Mesenchymal stem cell (in vitro differentiated cells and primary cell): ENCODE measurements around the gene DYSF.
A peak's percentile ranks its signal among the peaks of the same experiment; 100 is the strongest.

Source experiments
- DNase-seq: peaks from one replicate; pipeline ENCODE4 v3.0.0-alpha.2; 2013
- H2AFZ ChIP-seq: one replicate; pipeline ENCODE4 v1.6.1; 2013; ENCODE audit warnings: low read depth, mild to moderate bottlenecking, control low read depth, inconsistent platforms, low read length, moderate library complexity
- H2AK5ac ChIP-seq: 2 replicates; pipeline ENCODE4 v1.6.1; 2013; ENCODE audit warnings: low read length, moderate library complexity, mild to moderate bottlenecking, inconsistent platforms; ENCODE audit not compliant: severe bottlenecking
- H2BK120ac ChIP-seq: one replicate; pipeline ENCODE4 v1.6.1; 2013; ENCODE audit warnings: low read depth, mild to moderate bottlenecking, inconsistent platforms, low read length, moderate library complexity
- H2BK12ac ChIP-seq, 2 experiments: one replicate each; pipeline ENCODE4 v1.6.1; 2013; ENCODE audit warnings: inconsistent platforms in 2 of 2, low read length in 2 of 2, mild to moderate bottlenecking in 2 of 2, moderate library complexity in 2 of 2, control low read depth in 1 of 2
- H2BK15ac ChIP-seq: one replicate; pipeline ENCODE4 v1.6.1; 2013; ENCODE audit warnings: mild to moderate bottlenecking, low read depth, inconsistent platforms; ENCODE audit not compliant: poor library complexity, severe bottlenecking
- H2BK5ac ChIP-seq: 2 replicates; pipeline ENCODE4 v1.6.1; 2013; ENCODE audit warnings: low read depth, mild to moderate bottlenecking, low read length, control low read depth, inconsistent platforms; ENCODE audit not compliant: poor library complexity, severe bottlenecking
- H3K14ac ChIP-seq, 2 experiments: one replicate each; pipeline ENCODE4 v1.6.1; 2013; ENCODE audit warnings: inconsistent platforms in 2 of 2, low read length in 2 of 2, control low read depth in 1 of 2, mild to moderate bottlenecking in 1 of 2, moderate library complexity in 1 of 2
- H3K18ac ChIP-seq, 2 experiments: one replicate each; pipeline ENCODE4 v1.6.1; 2013; ENCODE audit warnings: inconsistent platforms in 2 of 2, low read length in 2 of 2, control low read depth in 1 of 2, low read depth in 1 of 2, mild to moderate bottlenecking in 1 of 2
- H3K23ac ChIP-seq, 2 experiments: one replicate each; pipeline ENCODE4 v1.6.1; 2013; ENCODE audit warnings: inconsistent platforms in 2 of 2, low read length in 2 of 2, mild to moderate bottlenecking in 2 of 2, moderate library complexity in 2 of 2, control low read depth in 1 of 2
- H3K27ac ChIP-seq: 2 replicates; pipeline ENCODE4 v1.5.1; 2013; ENCODE audit warnings: mild to moderate bottlenecking, moderate library complexity, low read length, control low read depth, inconsistent platforms; ENCODE audit not compliant: poor library complexity, severe bottlenecking
- H3K27me3 ChIP-seq, 2 experiments: 2 replicates each; pipeline versions ENCODE4 v1.6.1 to v1.7.0; 2013; ENCODE audit warnings: low read length in 2 of 2, mild to moderate bottlenecking in 2 of 2, moderate library complexity in 2 of 2, control low read depth in 1 of 2, inconsistent platforms in 1 of 2; ENCODE audit not compliant: control insufficient read depth in 1 of 2, insufficient read depth in 1 of 2
- H3K36me3 ChIP-seq, 2 experiments: 2 replicates each; pipeline versions ENCODE4 v1.6.1 to v1.7.0; 2013; ENCODE audit warnings: low read length in 2 of 2, control low read depth in 1 of 2, inconsistent platforms in 1 of 2, low read depth in 1 of 2, mild to moderate bottlenecking in 1 of 2; ENCODE audit not compliant: insufficient read depth in 2 of 2, control insufficient read depth in 1 of 2
- H3K4ac ChIP-seq, 2 experiments: one replicate each; pipeline ENCODE4 v1.6.1; 2013; ENCODE audit warnings: inconsistent platforms in 2 of 2, low read length in 2 of 2, mild to moderate bottlenecking in 2 of 2, moderate library complexity in 2 of 2, control low read depth in 1 of 2, low read depth in 1 of 2
- H3K4me1 ChIP-seq: 2 replicates; pipeline ENCODE4 v1.6.1; 2013; ENCODE audit warnings: low read depth, low read length, control low read depth; ENCODE audit not compliant: control insufficient read depth, insufficient read depth
- H3K4me2 ChIP-seq: 2 replicates; pipeline ENCODE4 v1.6.1; 2013; ENCODE audit warnings: low read length, mild to moderate bottlenecking, inconsistent platforms; ENCODE audit not compliant: poor library complexity, severe bottlenecking
- H3K4me3 ChIP-seq, 2 experiments: 2 replicates each; pipeline versions ENCODE4 v1.5.1 to v1.7.0; 2013; ENCODE audit warnings: low read length in 2 of 2, mild to moderate bottlenecking in 2 of 2, control low read depth in 1 of 2, low read depth in 1 of 2; ENCODE audit not compliant: insufficient read depth in 1 of 2
- H3K79me1 ChIP-seq: replicated peaks from 2 replicates; pipeline ENCODE4 v1.6.1; 2013; ENCODE audit warnings: mild to moderate bottlenecking, control low read depth, low read length, inconsistent platforms; ENCODE audit not compliant: poor library complexity, severe bottlenecking
- H3K9ac ChIP-seq: 2 replicates; pipeline ENCODE4 v1.7.0; 2013; ENCODE audit warnings: mild to moderate bottlenecking, low read length, moderate library complexity
- H3K9me3 ChIP-seq: 2 replicates; pipeline ENCODE4 v1.7.0; 2013; ENCODE audit warnings: mild to moderate bottlenecking, low read length; ENCODE audit not compliant: control insufficient read depth
- H4K8ac ChIP-seq: one replicate; pipeline ENCODE4 v1.6.1; 2013; ENCODE audit warnings: inconsistent platforms, mild to moderate bottlenecking, low read length, moderate library complexity
- H4K91ac ChIP-seq: one replicate; pipeline ENCODE4 v1.6.1; 2013; ENCODE audit warnings: mild to moderate bottlenecking, low read length, inconsistent platforms
- WGBS: methylation state at CpG from one replicate; pipeline ENCODE4 v1.1.7; 2013; ENCODE audit warnings: mixed read lengths; 5-methylcytosine and 5-hydroxymethylcytosine counted together

DYSF gene

GRCh38 chr2:71608034-71608433 lies 154.7 kb downstream of the DYSF start:
- Histone ChIP-seq H4K91ac (no peak overlapping the region), H2BK12ac (no peak overlapping the region), H2AK5ac (no peak overlapping the region), H3K27ac (no peak overlapping the region), H3K79me1 (no peaks in the 10 kb centered on the region), H3K23ac (no peak overlapping the region), H3K9ac (no peak overlapping the region), H3K4me3 (no peak overlapping the region), H3K18ac (no peak overlapping the region), H3K36me3 (peaks cover 0 to 77% of the 10 kb centered on the region in 2 experiments), H2BK120ac (no peak overlapping the region), H3K4me2 (no peak overlapping the region), H4K8ac (no peak overlapping the region), H3K14ac (no peak overlapping the region), H3K4ac (no peak overlapping the region), H2AFZ (no peak overlapping the region), H2BK15ac (no peak overlapping the region), H2BK5ac (no peak overlapping the region), H3K27me3 (peaks cover 0 to 72% of the 10 kb centered on the region in 2 experiments), H3K9me3 (no peaks in the 10 kb centered on the region), H3K4me1 (peaks cover 2% of the 10 kb centered on the region)
- 80% methylated on average over 6 of the region's 6 CpGs for WGBS
- no peak for DNase-seq

- Histone ChIP-seq H3K23ac (no peak overlapping the region), H4K8ac (no peak overlapping the region), H2BK120ac (no peak overlapping the region), H3K14ac (no peak overlapping the region), H2BK15ac (no peak overlapping the region), H3K9ac (no peak overlapping the region), H3K4me1 (peaks cover 2% of the 10 kb centered on the region), H2AFZ (no peak overlapping the region), H3K79me1 (no peaks in the 10 kb centered on the region), H3K4me2 (no peak overlapping the region), H4K91ac (no peak overlapping the region), H3K9me3 (no peaks in the 10 kb centered on the region), H3K27me3 (peaks cover 0 to 76% of the 10 kb centered on the region in 2 experiments), H2AK5ac (no peak overlapping the region), H3K4me3 (no peak overlapping the region), H3K36me3 (peaks cover 0 to 77% of the 10 kb centered on the region in 2 experiments), H3K27ac (no peak overlapping the region), H2BK12ac (no peak overlapping the region), H3K18ac (no peak overlapping the region), H3K4ac (no peak overlapping the region), H2BK5ac (no peak overlapping the region)
- WGBS = 67% methylated on average over 12 of the region's 12 CpGs
- DNase-seq = no peak
Observed at GRCh38 chr2:71608441-71608840, 155.1 kb downstream of the DYSF start.

- H3K4me1 ChIP-seq = peaks cover 2% of the 10 kb centered on the region
- H3K9me3 ChIP-seq = no peaks in the 10 kb centered on the region
- no peak overlapping the region for H4K8ac ChIP-seq
- H4K91ac ChIP-seq = no peak overlapping the region
- no peaks in the 10 kb centered on the region for H3K79me1 ChIP-seq
- H3K4ac ChIP-seq = no peak overlapping the region
- no peak for DNase-seq
- no peak overlapping the region for H2BK120ac ChIP-seq
- H3K9ac ChIP-seq = no peak overlapping the region
- H3K36me3 ChIP-seq = peaks cover 0 to 77% of the 10 kb centered on the region in 2 experiments
- H2BK5ac ChIP-seq = no peak overlapping the region
- H2AFZ ChIP-seq = no peak overlapping the region
- no peak overlapping the region for H2AK5ac ChIP-seq
- no peak overlapping the region for H3K18ac ChIP-seq
- H2BK15ac ChIP-seq = no peak overlapping the region
- H3K14ac ChIP-seq = no peak overlapping the region
- H3K23ac ChIP-seq = no peak overlapping the region
- no peak overlapping the region for H3K4me2 ChIP-seq
- H3K27me3 ChIP-seq = peaks cover 0 to 75% of the 10 kb centered on the region in 2 experiments
- H2BK12ac ChIP-seq = no peak overlapping the region
- no peak overlapping the region for H3K4me3 ChIP-seq
- no peak overlapping the region for H3K27ac ChIP-seq
- 85% methylated on average over 1 of the region's 1 CpG for WGBS
Observed at GRCh38 chr2:71609029-71609428, 155.7 kb downstream of the DYSF start.

- peaks cover 2% of the 10 kb centered on the region for H3K4me1 ChIP-seq
- no peak overlapping the region for H2AFZ ChIP-seq
- no peaks in the 10 kb centered on the region for H3K79me1 ChIP-seq
- H2AK5ac ChIP-seq = no peak overlapping the region
- no peak overlapping the region for H2BK120ac ChIP-seq
- peak; percentile 34 for DNase-seq
- no peak overlapping the region for H3K4me2 ChIP-seq
- no peak overlapping the region for H3K27ac ChIP-seq
- no peak overlapping the region for H3K14ac ChIP-seq
- H3K9me3 ChIP-seq = no peaks in the 10 kb centered on the region
- no peak overlapping the region for H3K18ac ChIP-seq
- H2BK15ac ChIP-seq = no peak overlapping the region
- no peak overlapping the region for H3K4ac ChIP-seq
- H3K23ac ChIP-seq = no peak overlapping the region
- H3K9ac ChIP-seq = no peak overlapping the region
- H3K4me3 ChIP-seq = no peak overlapping the region
- H4K8ac ChIP-seq = no peak overlapping the region
- no peak overlapping the region for H2BK12ac ChIP-seq
- WGBS = 73% methylated on average over 5 of the region's 5 CpGs
- H4K91ac ChIP-seq = no peak overlapping the region
- peaks cover 0 to 71% of the 10 kb centered on the region in 2 experiments for H3K27me3 ChIP-seq
- peaks cover 0 to 77% of the 10 kb centered on the region in 2 experiments for H3K36me3 ChIP-seq
- H2BK5ac ChIP-seq = no peak overlapping the region
Observed at GRCh38 chr2:71609441-71609840, 156.1 kb downstream of the DYSF start.
